Limb (tissue), 2 donors: ENCODE results near the gene HIP1.
A peak's percentile ranks its signal among the peaks of the same experiment; 100 is the strongest.
"Not testable (repeated sequence)": the region's sequence is repeated elsewhere in the genome, so short reads cannot be mapped to it uniquely, and the experiment has no call there.

ENCODE experiments used
- DNase-seq, 2 donors: peaks; one replicate each; pipeline ENCODE4 v3.0.0-alpha.2; 2016; ENCODE audit errors: extremely low spot score in 2 of 2

Gene HIP1

GRCh38 chr7:75644589-75644988 is 94.2 kb downstream of the HIP1 start:
- DNase-seq = no peak

- DNase-seq = no peak
Measured at GRCh38 chr7:75642810-75643486, 95.8 kb downstream of the HIP1 start.

GRCh38 chr7:75640201-75640600 is 98.5 kb downstream of the HIP1 start:
- no peak for DNase-seq

GRCh38 chr7:75639886-75640190 is 98.9 kb downstream of the HIP1 start:
- DNase-seq = peak in 1 of 2 donors; percentile 22

GRCh38 chr7:75639071-75639885 is 99.5 kb downstream of the HIP1 start:
- DNase-seq = peak; percentile 35 to 85

- DNase-seq = peak; percentile 41 to 80
Measured at GRCh38 chr7:75638594-75639070, 100.1 kb downstream of the HIP1 start.

GRCh38 chr7:75637854-75638593 is 100.7 kb downstream of the HIP1 start:
- no peak for DNase-seq

GRCh38 chr7:75635036-75635435 is 103.7 kb downstream of the HIP1 start:
- no peak for DNase-seq

GRCh38 chr7:75632587-75632986 is 106.2 kb downstream of the HIP1 start:
- DNase-seq = not testable (repeated sequence)

- DNase-seq = no peak
Measured at GRCh38 chr7:75631711-75632110, 107.0 kb downstream of the HIP1 start.

- no peak for DNase-seq
Measured at GRCh38 chr7:75630549-75630948, 108.2 kb downstream of the HIP1 start.

GRCh38 chr7:75629044-75629443 is 109.7 kb downstream of the HIP1 start:
- no peak for DNase-seq

- DNase-seq = no peak
Measured at GRCh38 chr7:75628055-75628454, 110.7 kb downstream of the HIP1 start.

GRCh38 chr7:75626954-75627353 is 111.8 kb downstream of the HIP1 start:
- no peak for DNase-seq

GRCh38 chr7:75625868-75626267 is 112.9 kb downstream of the HIP1 start:
- no peak for DNase-seq

- DNase-seq = no peak
Measured at GRCh38 chr7:75624134-75624832, 114.5 kb downstream of the HIP1 start.

- no peak for DNase-seq
Measured at GRCh38 chr7:75623390-75624133, 115.2 kb downstream of the HIP1 start.

GRCh38 chr7:75621124-75621523 is 117.6 kb downstream of the HIP1 start:
- no peak for DNase-seq

- DNase-seq = no peak
Measured at GRCh38 chr7:75619636-75620035, 119.1 kb downstream of the HIP1 start.

- no peak for DNase-seq
Measured at GRCh38 chr7:75617634-75618234, 121.0 kb downstream of the HIP1 start.
